ENCODE measurements around the gene NRXN3. TPM values are rescaled to one million over a fixed set of nuclear protein-coding genes. Genes with fewer than 3 reads are reported as not detected.

Gene NRXN3
- total RNA-seq, 2 donors from 2014 or later = 1.2 to 7.8 TPM

- Histone ChIP-seq H3K9ac (ENCODE audit: low read depth in 2 of 2, low read length in 2 of 2) (no peak overlapping the region), H3K4me3 (no peak overlapping the region), H3K9me3 (no peaks in the 10 kb centered on the region), H3K27ac (no peak overlapping the region), H3K36me3 (no peaks in the 10 kb centered on the region), H3K27me3 (no peaks in the 10 kb centered on the region), H3K4me1 (no peaks in the 10 kb centered on the region)
- intact Hi-C loops (cut with DNase I) = no loop called here
- no peak for TF ChIP-seq CTCF (IDR thresholded peaks at IDR 0.05)
- no peak for DNase-seq
These were observed 1387.1 kb downstream of the NRXN3 start for GRCh38 chr14:79557309-79557708.

GRCh38 chr14:79562185-79562584, 1392.0 kb downstream of the NRXN3 start:
- no peaks in the 10 kb centered on the region for H3K27me3 ChIP-seq
- H3K9me3 ChIP-seq = no peaks in the 10 kb centered on the region
- no peak overlapping the region for H3K9ac ChIP-seq (ENCODE audit: low read depth in 2 of 2, low read length in 2 of 2)
- H3K4me1 ChIP-seq = no peaks in the 10 kb centered on the region
- no peaks in the 10 kb centered on the region for H3K36me3 ChIP-seq
- no peak overlapping the region for H3K27ac ChIP-seq
- H3K4me3 ChIP-seq = no peak overlapping the region
- TF ChIP-seq CTCF (IDR thresholded peaks at IDR 0.05) = no peak
- intact Hi-C loops (cut with DNase I) = no loop called here
- no peak for DNase-seq

GRCh38 chr14:79564371-79564770, 1394.2 kb downstream of the NRXN3 start:
- DNase-seq = no peak
- no peak for TF ChIP-seq CTCF (IDR thresholded peaks at IDR 0.05)
- intact Hi-C loops (cut with DNase I) = no loop called here
- Histone ChIP-seq H3K9me3 (no peaks in the 10 kb centered on the region), H3K9ac (ENCODE audit: low read depth in 2 of 2, low read length in 2 of 2) (no peak overlapping the region), H3K27ac (no peak overlapping the region), H3K36me3 (no peaks in the 10 kb centered on the region), H3K4me1 (no peaks in the 10 kb centered on the region), H3K27me3 (no peaks in the 10 kb centered on the region), H3K4me3 (no peak overlapping the region)

- DNase-seq = no peak
- no peak for TF ChIP-seq CTCF (IDR thresholded peaks at IDR 0.05)
- no peak overlapping the region for H3K9ac ChIP-seq (ENCODE audit: low read depth in 2 of 2, low read length in 2 of 2)
- H3K9me3 ChIP-seq = no peaks in the 10 kb centered on the region
- H3K4me3 ChIP-seq = no peak overlapping the region
- no peaks in the 10 kb centered on the region for H3K36me3 ChIP-seq
- no peaks in the 10 kb centered on the region for H3K27me3 ChIP-seq
- intact Hi-C loops (cut with DNase I) = no loop called here
- H3K4me1 ChIP-seq = no peaks in the 10 kb centered on the region
- no peak overlapping the region for H3K27ac ChIP-seq
These were observed 1397.1 kb downstream of the NRXN3 start for GRCh38 chr14:79567306-79567705.

- H3K36me3 ChIP-seq = no peaks in the 10 kb centered on the region
- H3K9me3 ChIP-seq = no peaks in the 10 kb centered on the region
- H3K27ac ChIP-seq = no peak overlapping the region
- no peak for TF ChIP-seq CTCF (IDR thresholded peaks at IDR 0.05)
- no peaks in the 10 kb centered on the region for H3K4me1 ChIP-seq
- H3K27me3 ChIP-seq = no peaks in the 10 kb centered on the region
- intact Hi-C loops (cut with DNase I) = no loop called here
- no peak overlapping the region for H3K4me3 ChIP-seq
- DNase-seq = no peak
- H3K9ac ChIP-seq (ENCODE audit: low read depth in 2 of 2, low read length in 2 of 2) = no peak overlapping the region
These were observed 1398.4 kb downstream of the NRXN3 start for GRCh38 chr14:79568594-79568993.

- no peak for DNase-seq
- intact Hi-C loops (cut with DNase I) = no loop called here
- no peaks in the 10 kb centered on the region for H3K9me3 ChIP-seq
- no peak overlapping the region for H3K9ac ChIP-seq (ENCODE audit: low read depth in 2 of 2, low read length in 2 of 2)
- H3K27ac ChIP-seq = no peak overlapping the region
- no peak overlapping the region for H3K4me3 ChIP-seq
- H3K4me1 ChIP-seq = no peaks in the 10 kb centered on the region
- H3K36me3 ChIP-seq = no peaks in the 10 kb centered on the region
- no peak for TF ChIP-seq CTCF (IDR thresholded peaks at IDR 0.05)
- H3K27me3 ChIP-seq = no peaks in the 10 kb centered on the region
These were observed 1398.9 kb downstream of the NRXN3 start for GRCh38 chr14:79569072-79569471.

All from colonic mucosa (tissue), 4 donors.